ENCODE results near the gene GRPEL2. TPM values are rescaled to one million over a fixed set of nuclear protein-coding genes. Genes with fewer than 3 reads are reported as not detected.

GRPEL2 gene
- total RNA-seq, 1 experiment from 2014 or later: 47.3 TPM

DNA sequence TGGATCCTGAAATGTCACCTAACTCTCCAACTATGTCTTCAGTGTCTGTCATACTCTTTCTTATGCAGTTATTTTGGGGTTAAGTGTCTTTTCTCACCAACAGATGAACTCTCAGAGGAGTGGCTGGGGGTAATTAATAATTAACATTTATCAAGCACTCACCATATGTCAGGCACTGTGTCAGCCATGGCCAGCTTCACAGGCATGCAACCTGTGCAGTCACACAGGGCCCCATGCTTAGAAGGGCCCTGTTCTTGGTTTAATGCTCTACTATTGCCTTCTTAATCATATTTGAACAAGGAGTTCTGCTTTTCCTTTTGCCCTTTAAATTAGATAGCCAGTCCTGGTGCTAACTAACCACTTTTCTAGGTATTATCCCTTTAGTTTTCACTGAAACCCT, 3.4 kb upstream of the GRPEL2 start:
- H3T11ph ChIP-seq (ENCODE audit: low read length): no peak overlapping the region
- no peak overlapping the region for H3K14ac ChIP-seq (ENCODE audit: insufficient read depth, low read length)
- no peak overlapping the region for H3K23ac ChIP-seq (ENCODE audit: insufficient read length, low read depth, low read length)
- Mint-ChIP-seq H3K9me3 (no peaks in the 10 kb centered on the region), H3K4me3 (no peak overlapping the region), H3K27ac (no peak overlapping the region), H3K4me1 (peaks cover 4 to 12% of the 10 kb centered on the region in 2 experiments), H3K27me3 (ENCODE audit: low read depth) (peaks cover 11% of the 10 kb centered on the region), H3K36me3 (ENCODE audit: insufficient read depth in 1 of 3, low read depth in 3 of 3) (peaks cover 0 to under 1% (median under 1%) of the 10 kb centered on the region in 3 experiments; a peak in 4 of 7 replicates)
- H3K9me3 ChIP-seq (ENCODE audit: control insufficient read depth, low read depth, low read length): no peaks in the 10 kb centered on the region
- H4K20me1 ChIP-seq (ENCODE audit: control insufficient read depth, insufficient read depth, insufficient read length): no peaks in the 10 kb centered on the region
- no peak overlapping the region for H2BK15ac ChIP-seq (ENCODE audit: low read depth, low read length)
- no peak overlapping the region for H2BK12ac ChIP-seq (ENCODE audit: insufficient read length, low read depth, low read length)
- H4K5ac ChIP-seq (ENCODE audit: insufficient read length, low read depth, low read length): no peak overlapping the region
- H2BK120ac ChIP-seq (ENCODE audit: low read depth, low read length, poor library complexity, severe bottlenecking): no peak overlapping the region
- H3K4ac ChIP-seq (ENCODE audit: low read depth, low read length): no peak overlapping the region
- TF ChIP-seq, protein P1, sequence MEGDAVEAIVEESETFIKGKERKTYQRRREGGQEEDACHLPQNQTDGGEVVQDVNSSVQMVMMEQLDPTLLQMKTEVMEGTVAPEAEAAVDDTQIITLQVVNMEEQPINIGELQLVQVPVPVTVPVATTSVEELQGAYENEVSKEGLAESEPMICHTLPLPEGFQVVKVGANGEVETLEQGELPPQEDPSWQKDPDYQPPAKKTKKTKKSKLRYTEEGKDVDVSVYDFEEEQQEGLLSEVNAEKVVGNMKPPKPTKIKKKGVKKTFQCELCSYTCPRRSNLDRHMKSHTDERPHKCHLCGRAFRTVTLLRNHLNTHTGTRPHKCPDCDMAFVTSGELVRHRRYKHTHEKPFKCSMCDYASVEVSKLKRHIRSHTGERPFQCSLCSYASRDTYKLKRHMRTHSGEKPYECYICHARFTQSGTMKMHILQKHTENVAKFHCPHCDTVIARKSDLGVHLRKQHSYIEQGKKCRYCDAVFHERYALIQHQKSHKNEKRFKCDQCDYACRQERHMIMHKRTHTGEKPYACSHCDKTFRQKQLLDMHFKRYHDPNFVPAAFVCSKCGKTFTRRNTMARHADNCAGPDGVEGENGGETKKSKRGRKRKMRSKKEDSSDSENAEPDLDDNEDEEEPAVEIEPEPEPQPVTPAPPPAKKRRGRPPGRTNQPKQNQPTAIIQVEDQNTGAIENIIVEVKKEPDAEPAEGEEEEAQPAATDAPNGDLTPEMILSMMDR (conservative IDR thresholded peaks at IDR 0.05): no peak
- H3K27me3 ChIP-seq (ENCODE audit: insufficient read depth, low read length): no peaks in the 10 kb centered on the region
- H3K4me1 ChIP-seq (ENCODE audit: insufficient read depth, low read length): no peaks in the 10 kb centered on the region
- H3K23me2 ChIP-seq (ENCODE audit: insufficient read length, low read depth, low read length, poor library complexity, severe bottlenecking): peaks cover 13% of the 10 kb centered on the region
- H2AFZ ChIP-seq (ENCODE audit: low read length): no peak overlapping the region
- DNase-seq: no peak
- no peak overlapping the region for H2BK5ac ChIP-seq (ENCODE audit: insufficient read length, low read length)
- no peak overlapping the region for H3K9ac ChIP-seq (ENCODE audit: extremely low read depth, insufficient read length, low read length)
- no peak overlapping the region for H4K91ac ChIP-seq (ENCODE audit: insufficient read length, low read depth, low read length)
- H3K56ac ChIP-seq (ENCODE audit: insufficient read length, low read depth, low read length): no peak overlapping the region
- peaks cover 4% of the 10 kb centered on the region; the same call in 1 of the 2 replicates for H3K79me2 ChIP-seq (ENCODE audit: insufficient read depth, low read length)
- H3K27ac ChIP-seq (ENCODE audit: insufficient read length, low read depth, low read length): no peak overlapping the region
- no peak overlapping the region for H2AK5ac ChIP-seq (ENCODE audit: insufficient read length, low read length)
- H2BK20ac ChIP-seq (ENCODE audit: low read depth, low read length, poor library complexity, severe bottlenecking): no peak overlapping the region
- no peak overlapping the region for H4K8ac ChIP-seq (replicated peaks; ENCODE audit: insufficient read length, low read depth, low read length)
- no peak overlapping the region for H3K18ac ChIP-seq (ENCODE audit: insufficient read length, low read depth, low read length)
- no peak overlapping the region for H3K4me2 ChIP-seq (ENCODE audit: insufficient read depth, insufficient read length, low read length)
- peaks cover under 1% of the 10 kb centered on the region for H3K79me1 ChIP-seq (ENCODE audit: insufficient read depth, low read depth, low read length, poor library complexity, severe bottlenecking)

Data from H9 (cell line).